COLO829 (cell line): Measurements from ENCODE around the gene PIR.

Experiments
- DNase-seq: peaks from one replicate; pipeline ENCODE4 v3.0.0; 2012; ENCODE audit warnings: low spot score

Gene PIR

DNA sequence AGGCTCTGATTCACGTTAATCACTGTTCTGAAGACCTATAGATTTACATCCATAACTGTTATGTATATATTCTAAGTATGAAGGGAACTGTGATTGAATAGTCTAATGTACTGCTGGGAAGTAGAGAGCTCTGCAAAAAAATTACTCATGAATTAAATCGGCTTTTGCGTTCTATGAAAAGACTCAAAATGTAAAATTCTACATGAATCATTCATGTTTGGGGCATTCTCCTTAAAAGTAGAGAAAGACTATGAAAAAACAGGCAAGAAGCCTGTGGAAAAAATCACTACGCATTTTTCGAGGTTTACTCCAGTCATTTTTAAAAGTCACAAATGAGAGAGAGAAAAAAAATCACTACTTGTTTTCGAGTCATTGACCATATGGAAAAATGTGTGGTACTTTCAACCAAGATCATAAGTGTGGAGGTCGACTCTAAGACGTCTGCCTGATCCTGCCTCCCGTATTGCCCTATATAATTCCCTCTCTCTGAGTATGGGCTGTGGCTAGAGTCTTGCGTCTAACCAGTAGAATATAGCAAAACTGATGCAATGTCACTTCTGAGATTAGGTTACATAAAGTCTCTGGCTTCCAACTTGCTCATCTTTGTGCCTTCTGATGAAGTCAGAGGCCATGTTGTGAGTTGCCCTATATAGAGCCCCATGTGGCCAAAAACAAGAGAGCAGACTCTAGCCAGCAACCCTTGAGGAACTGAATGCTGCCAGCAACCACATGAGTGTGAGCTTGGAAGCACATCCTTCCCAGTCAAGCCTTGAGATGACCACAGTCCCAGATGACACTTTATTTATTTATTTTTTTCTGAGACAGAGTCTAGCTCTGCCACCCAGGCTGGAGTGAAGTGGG lies 76.8 kb downstream of the PIR start:
- DNase-seq = no peak

DNA sequence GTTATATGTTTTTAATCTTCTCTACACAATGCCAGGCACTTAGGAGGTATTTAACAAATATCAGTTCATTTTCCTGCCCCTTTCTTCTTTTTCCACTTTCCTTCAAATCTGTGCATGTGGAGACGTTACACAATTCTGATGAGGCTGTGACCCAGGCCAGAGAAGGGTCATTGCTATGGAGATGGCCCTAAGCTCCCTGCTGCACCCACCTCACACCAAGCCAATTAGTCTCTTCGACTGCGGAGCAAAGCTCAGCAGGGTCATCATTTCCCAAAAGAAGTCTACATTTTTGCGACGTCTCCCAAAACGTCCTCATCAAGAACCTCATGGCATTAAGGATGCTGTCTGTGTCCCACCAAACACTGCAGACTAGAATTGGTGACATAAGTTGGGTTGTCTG lies 80.0 kb downstream of the PIR start:
- no peak for DNase-seq

DNA sequence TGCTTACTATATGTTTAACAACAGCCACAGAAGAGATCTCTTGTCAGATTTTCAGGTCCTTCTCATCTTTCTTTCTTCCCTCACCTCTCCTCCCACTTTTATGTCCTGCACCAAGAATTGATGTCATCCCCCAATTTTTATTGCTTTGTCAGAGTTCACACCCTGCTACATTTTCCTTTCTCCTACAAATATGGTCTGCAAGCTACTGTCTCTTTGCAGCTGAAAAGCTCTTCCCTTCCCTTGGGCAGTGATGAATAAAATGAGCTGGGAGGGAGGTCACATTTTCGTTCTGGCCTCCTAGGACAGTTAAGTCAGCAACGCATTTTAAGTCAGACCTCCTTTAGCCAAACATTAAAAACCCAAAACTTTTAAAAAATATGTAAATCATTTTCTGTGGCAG lies 82.2 kb downstream of the PIR start:
- DNase-seq = no peak

DNA sequence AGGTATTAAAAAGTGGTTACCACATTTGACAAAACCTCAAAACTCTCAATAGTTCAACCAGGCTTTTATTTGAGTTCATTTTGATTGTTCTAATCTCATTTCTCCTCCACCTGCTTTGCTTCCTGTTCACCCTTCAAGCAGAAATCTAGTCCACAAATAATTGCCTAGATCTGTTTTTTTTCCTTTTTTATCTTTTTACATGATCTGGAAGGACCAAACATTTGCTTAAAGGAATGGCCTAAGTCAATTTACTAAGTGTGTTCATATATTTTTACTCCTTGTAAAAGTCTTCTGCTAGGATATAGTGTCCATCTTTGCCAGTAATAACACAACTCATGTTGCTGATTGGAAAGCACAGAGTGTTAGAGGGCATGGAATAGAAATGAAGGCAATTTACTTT lies 82.7 kb downstream of the PIR start:
- no peak for DNase-seq

DNA sequence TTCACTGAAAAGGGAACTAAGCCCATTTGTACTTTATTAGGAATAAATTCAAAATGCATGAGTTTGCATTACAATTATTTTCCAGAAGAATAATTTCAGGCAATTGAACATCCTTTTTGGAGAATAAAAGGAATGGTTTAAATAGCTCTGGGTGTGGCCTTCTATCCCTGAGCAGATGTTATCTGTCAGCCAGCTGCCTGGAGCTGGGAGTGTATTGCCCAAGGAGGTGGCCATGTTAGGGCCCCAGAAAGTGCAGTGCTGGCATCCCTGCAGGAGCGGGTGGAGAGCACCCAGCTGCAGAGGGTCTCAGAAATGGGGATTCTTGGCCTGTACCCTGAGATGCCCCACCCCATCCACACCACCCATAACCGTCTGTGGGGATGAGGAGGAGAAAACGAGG lies 87.3 kb downstream of the PIR start:
- no peak for DNase-seq

DNA sequence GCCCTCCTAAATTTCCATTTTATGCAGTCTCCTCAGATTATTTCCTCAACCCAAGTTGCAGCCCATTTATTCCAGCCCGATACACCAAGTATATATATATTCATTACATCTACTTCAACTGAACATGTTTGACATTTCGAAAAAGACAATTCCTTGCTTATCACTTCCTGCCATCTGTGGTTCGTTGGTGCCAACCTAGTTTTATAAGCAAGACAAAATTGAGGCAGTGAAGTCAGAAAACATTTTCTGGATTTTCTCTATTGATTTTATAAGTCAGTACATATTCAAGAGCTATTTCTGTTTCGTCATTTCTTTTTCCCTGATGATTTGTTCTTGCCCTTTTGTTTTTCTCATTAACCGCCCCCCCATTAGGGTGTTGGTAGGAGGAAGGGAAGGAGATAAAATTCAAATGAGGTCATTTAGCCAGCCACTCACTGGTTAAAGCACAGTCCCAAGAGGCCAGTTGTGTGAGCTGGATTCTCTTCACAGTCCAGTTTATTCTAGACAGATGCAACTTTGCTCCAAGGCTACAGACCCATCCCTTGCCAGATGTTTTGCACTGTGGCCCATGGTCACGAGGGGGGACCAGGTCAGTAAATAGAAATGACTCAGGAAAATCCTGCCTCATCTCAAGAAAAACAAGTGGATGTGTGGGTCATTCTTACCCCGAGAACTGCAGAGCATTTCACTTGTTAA lies 88.6 kb downstream of the PIR start:
- DNase-seq = no peak

DNA sequence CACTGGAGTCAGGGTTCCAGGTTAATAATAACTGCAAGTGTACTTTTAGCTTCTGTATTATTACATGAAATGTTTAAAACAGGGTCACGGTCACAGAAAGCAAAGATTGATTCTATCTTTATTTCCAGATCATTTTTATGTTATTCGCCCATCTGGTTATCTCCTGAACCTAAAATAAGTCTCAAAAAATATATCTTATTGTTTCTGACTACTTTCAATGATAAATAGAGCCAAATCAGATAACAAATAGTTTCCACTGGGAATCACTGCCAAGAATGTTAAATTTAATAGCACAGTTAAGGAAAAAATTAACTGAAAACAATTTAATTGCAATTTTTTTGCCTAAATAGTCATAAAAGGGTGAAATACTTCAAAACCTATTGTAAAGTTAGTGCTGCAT lies 91.8 kb downstream of the PIR start:
- no peak for DNase-seq

DNA sequence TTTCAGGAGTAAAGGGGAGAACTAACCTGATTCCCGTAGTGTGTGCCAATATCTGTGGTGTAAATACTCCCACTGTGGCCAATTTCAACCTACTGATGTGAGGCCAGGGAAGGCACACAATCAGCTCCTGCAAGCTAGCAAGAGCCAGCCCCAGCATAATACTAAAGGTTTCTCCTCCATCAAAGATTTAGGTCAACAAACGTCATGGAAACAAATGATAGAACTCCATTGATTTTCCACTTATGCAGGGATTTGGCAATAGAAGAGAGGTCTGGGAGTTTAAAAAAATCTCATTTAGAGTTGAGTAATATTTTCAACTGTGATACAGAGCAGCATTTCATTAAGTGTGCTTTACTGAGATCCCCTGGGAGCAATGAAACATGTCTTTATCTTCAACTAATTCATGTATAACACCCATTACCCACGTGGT lies 93.2 kb downstream of the PIR start:
- peak; percentile 8 for DNase-seq

DNA sequence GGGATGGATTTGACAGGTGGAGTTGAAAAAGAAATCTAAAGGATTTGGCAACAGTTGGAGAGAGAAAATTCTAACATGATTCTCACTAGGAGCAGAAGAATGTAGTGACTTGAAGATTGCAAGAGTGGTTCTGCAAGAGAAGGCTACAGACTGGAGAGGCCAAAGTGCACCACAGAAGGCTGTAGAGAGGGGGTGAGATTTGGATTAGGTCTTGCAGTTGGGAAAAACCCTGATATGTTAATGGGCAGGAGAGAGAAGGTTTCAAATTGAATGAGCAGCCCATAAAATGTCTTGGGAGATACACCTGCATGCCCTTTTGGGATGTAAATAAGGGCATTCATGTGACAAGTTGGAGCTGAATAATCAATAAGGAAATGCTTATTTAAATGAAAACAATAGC lies 94.3 kb downstream of the PIR start:
- DNase-seq = no peak

DNA sequence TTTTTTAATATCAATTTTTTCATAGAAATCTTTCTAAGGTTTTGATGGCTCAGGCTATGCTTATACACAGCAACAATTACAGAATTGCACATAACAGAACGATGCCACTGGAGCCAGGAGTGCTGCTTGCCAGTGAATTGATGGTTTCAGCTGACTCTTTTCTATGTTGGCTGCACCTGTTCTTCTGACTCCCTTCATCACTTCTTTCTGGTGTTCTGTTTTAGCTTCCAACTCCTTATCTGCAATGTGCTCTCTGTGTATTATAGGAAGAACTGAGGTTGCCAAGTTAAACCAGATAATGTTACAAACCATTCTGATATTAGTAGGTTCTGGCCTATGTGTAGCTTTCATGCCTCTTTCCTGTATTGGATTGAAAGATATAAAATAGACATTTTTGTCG lies 97.3 kb downstream of the PIR start:
- no peak for DNase-seq

DNA sequence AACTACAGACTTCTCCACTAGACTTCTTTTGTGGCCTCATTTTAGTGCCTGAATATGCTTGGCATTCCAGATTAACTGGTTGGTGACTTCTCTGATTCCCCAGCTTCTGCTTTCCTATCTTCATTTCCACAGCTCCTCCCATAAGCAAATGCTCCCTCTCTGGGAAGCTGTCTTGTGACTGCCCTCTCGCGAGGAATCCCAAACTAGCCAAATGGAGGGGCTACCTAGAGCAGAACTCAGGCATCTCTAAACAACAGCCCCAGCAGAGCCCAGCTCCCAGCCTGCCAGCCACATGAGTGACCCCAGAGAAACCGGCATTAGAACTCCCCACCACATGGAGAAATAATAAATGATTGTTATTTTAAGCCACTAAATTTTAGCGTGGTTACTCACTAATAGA lies 101.3 kb downstream of the PIR start:
- no peak for DNase-seq

DNA sequence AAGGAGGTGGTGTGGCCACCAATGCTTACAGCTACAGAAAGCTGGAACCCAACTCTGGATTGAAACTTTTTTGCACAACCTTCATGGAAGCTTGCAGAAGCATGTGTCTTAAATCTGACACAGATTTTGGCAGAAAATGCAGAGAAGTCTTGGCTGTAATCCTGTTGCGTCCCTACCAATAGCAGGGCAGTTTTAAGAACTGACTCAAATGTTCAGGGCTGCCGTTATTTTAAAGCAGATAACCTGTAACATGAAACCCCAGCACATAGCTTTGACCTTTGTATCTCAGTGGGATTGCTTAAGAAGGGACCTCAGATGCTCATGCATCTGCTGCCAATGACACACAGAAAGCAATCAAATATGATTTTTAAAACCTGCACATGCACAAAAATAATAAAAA lies 108.8 kb downstream of the PIR start, which contains the start of gene VEGFD:
Gene VEGFD, minus strand, starts transcription at position 110 of the 400 bp plus-strand sequence. CDS start 467 bp downstream, outside the sequence.
- no peak for DNase-seq

DNA sequence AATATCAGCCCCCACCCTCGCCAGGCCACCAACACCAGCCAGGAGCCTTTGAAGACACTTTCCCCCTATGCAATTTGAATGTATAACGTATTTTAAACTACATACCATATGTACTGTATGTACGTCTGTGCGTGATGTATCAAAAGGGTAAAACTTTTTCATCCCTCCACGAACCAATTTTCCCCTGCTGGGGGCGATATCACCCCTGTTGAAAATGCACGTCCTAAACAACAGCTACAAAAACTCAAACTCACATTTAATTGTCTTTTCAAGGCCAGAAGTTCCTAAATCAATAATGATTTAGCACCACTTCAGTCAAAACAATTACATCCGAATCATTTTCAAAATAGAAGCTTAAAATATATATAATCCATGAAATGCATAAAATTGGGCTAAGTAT lies 110.3 kb downstream of the PIR start:
- no peak for DNase-seq

DNA sequence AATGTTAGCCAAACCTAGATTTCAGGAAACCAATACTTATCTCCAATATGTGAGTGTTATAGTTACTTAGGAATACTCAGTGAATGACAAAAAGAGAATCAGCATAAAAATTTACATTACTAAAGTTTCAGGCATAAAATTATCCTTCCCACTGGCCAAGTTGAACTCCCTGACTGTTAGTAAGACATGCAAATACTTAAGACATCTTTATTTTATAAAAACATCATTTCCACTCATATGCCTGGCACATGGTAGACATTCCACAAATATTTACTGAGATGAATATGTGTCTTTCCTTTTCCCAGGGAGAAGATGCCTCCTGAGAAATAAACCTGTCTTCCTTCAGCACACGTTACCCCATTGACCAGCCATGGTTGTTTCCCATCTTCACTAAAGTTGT lies 116.2 kb downstream of the PIR start:
- DNase-seq = no peak

DNA sequence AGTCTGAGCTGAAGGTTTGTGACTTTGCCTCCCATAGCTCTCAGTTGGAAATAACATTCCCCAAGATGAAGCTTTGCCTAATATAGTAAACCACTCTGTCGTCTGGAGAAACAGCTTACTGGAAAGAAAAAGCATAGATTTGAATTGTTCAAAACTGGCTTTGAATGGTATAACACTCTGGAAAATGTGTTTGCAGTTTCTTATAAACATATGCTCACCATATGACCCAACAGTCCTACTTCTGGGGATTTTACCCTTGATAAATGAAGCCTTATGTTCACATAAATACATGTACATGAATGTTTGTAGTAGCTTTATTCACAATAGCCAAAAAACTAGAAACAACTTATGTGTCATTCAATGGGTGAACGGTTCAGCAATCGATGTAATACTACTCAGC lies 119.2 kb downstream of the PIR start:
- DNase-seq = no peak

DNA sequence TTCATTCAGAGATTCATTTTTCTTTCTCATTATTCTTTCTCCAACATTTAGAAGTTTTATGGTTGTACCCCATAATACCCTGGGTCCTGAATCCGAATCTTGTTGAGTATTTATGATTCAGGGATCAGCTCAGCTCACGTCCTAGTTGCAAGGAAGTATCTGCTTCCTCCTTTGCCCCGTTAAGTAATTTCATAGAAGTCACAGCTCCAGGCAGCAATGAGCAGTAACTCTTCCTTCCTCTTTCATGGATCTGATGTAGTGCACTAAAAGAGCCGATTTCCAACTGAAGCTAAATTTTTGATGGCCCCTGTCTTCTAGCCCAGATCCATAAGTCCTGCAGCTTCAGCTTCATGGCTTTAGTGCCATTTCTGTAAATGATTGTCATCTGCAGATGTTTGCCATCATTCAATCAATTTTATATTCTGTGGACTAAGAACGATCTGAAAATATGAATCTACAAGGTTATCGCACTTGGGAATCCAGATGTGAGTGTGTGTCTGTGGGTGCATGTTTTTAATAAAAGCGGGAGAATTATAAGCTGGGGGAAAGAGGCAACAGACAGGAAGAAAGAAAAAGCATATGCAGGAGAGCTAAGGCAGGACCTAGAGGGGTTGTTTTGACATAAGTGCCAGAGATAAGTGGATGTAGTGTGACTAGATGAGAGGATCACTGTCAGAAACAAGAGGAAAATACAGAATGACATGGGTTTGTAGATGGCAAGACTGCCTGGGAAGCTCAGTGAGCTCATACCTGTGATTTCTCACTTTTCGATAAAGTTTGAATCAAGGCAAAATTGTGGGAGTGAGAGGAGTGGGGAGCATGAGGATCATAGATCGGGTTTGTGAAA lies 126.4 kb downstream of the PIR start:
- DNase-seq = no peak

DNA sequence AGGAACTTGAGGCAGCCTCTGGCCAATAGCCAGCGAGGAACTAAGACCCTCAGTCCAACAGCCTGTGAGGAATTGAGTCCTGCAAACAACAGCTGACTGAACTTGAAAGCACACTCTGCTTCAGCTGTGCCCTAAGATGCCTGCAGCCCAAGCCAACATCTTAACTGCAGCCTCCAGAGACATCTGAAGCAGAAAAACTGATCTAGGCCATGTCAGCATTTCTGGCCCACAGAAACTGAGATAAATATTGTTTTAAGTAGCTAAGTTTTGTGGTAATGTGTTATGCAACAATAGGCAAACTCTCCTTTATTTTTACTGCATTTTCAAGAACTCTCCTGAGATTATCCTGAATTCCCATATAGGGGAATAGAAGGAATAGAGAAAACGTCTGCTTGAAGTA lies 133.4 kb downstream of the PIR start:
- DNase-seq = no peak

DNA sequence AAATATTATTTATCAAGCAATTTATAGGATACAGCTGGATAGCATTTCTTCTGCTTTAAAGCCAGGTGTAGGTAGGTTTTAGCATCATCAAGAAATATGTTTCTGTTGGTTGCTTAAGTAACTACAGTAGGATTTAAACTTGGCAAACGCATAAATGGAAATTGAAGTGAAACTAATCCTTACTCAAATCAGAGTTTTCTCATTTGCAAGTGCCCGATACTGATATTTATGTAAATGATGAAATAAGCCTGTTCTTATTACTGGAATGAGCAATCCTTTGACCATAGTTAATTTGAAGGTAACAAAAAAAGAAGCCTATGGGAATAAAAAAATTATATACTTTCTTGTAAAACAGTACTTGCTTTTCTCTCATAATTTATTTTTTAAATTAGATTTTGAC lies 134.6 kb downstream of the PIR start:
- DNase-seq = no peak

DNA sequence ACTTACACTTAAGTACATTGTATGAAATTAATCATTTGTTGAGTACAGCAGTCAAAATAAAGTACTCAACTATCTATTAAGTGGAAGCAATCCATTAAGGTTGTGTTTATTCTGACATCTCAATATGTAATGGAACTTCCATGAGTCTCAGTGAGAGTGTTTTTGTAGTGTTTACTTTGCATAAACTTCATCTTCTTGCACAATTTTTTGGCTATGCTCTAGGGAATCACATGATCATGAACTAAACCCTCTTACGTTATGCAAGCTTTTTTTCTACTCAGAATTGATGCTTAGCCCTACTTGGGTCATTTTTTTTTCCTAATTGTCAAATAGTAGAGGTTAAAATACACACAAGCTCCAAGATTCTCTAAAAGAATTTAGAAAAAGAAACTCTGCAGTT lies 136.7 kb downstream of the PIR start:
- no peak for DNase-seq

DNA sequence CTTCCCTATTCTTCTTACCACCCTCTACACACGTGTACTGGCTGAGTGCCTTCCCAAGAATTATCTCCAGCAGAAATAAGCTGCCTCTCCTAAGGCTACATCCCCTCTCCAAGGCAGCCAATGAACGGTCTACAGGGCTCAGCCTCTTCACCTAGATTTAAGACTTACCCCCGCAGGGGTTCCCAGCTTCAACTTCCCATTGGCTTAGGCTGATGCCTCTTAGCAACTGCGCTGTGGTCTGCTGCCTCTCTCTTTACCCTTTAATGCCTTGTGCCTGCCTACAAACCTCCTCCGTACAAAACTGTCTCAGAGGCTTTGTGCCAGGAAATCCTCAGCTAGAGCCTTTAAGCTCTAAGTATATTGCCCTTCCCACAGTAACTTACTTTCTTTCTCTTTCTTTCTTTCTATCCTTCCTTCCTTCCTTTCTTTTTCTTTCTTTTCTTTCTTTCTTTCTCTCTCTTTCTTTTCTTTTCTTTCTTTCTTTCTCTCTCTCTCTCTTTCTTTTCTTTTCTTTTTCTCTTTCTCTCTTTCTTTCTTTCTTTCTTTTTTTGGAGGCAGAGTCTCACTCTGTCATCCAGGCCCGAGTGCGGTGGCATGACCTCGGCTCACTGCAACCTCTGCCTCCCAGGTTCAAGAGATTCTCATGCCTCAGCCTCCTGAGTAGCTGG lies 142.7 kb downstream of the PIR start:
- no peak for DNase-seq

DNA sequence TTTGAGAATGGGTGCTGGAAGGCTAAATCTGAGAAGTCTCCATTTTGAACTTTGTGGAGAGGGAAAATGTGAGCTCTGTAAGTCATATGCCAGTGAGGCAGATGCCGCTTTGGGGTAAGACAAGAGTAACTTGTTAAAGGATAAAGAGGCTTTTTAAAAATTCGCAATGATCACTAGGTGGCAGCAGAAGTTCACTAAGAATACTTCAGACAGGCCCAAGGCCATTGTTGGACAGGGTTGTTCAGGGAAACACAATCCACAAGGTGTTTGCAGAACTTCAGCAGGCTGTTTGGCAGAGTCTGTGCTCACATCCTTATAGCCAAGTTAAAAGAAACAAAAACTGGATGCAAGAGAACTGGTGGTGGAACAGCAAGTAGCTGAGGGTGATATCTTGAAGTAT lies 144.1 kb downstream of the PIR start:
- peak; percentile 43 for DNase-seq

DNA sequence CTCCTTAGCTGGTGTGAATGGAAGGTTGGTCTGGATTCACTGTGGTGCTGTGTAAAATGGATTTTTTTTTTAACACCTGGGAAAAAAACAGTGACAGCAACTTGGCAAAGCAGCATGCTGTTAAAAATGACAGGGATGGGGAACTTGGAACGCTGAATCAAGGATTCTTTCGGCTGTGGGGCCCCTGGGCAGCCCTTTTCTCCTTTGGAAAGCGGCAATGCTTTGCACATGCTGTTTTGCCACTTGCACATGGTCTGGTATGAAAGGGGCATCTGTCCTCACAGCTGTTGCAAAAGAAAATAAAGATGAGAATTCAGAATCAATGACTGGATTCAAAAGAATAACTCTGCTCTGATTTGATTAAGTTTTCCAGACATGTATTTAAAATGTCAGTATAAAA lies 147.2 kb downstream of the PIR start:
- no peak for DNase-seq
